Dedifferentiated amniotic fluid mesenchymal stem cell (primary cell): Measurements from ENCODE around the gene MPZL2.

Experiments
- DNase-seq: peaks from one replicate; pipeline ENCODE4 v3.0.0-alpha.2; 2016; ENCODE audit errors: extremely low spot score

The MPZL2 gene

GRCh38 chr11:118219732-118220131 is 44.4 kb downstream of the MPZL2 start:
- DNase-seq, result no peak

GRCh38 chr11:118219244-118219643 is 44.9 kb downstream of the MPZL2 start:
- DNase-seq, result no peak

GRCh38 chr11:118217575-118217974 is 46.5 kb downstream of the MPZL2 start:
- DNase-seq, result no peak

- no peak for DNase-seq
These were observed 47.2 kb downstream of the MPZL2 start for GRCh38 chr11:118216621-118217481.

- DNase-seq, result no peak
These were observed 48.3 kb downstream of the MPZL2 start for GRCh38 chr11:118215765-118216164.

GRCh38 chr11:118215262-118215661 is 48.8 kb downstream of the MPZL2 start:
- no peak for DNase-seq

- DNase-seq, result no peak
These were observed 49.7 kb downstream of the MPZL2 start for GRCh38 chr11:118214210-118214914.

GRCh38 chr11:118213781-118214180 is 50.3 kb downstream of the MPZL2 start:
- DNase-seq, result no peak

- no peak for DNase-seq
These were observed 50.9 kb downstream of the MPZL2 start for GRCh38 chr11:118213201-118213600.

GRCh38 chr11:118212781-118213191 is 51.3 kb downstream of the MPZL2 start:
- no peak for DNase-seq

- DNase-seq, result no peak
These were observed 51.9 kb downstream of the MPZL2 start for GRCh38 chr11:118212131-118212725.

- DNase-seq, result no peak
These were observed 53.1 kb downstream of the MPZL2 start for GRCh38 chr11:118211006-118211405.

- no peak for DNase-seq
These were observed 53.8 kb downstream of the MPZL2 start for GRCh38 chr11:118210323-118210722.

GRCh38 chr11:118209033-118209432 is 55.1 kb downstream of the MPZL2 start:
- DNase-seq, result no peak

- DNase-seq, result no peak
These were observed 57.0 kb downstream of the MPZL2 start for GRCh38 chr11:118207079-118207478.

GRCh38 chr11:118206391-118207031 is 57.6 kb downstream of the MPZL2 start:
- no peak for DNase-seq

GRCh38 chr11:118205606-118206378 is 58.3 kb downstream of the MPZL2 start:
- DNase-seq, result no peak
